ENCODE results near the gene MSANTD1.

MSANTD1 gene

DNA sequence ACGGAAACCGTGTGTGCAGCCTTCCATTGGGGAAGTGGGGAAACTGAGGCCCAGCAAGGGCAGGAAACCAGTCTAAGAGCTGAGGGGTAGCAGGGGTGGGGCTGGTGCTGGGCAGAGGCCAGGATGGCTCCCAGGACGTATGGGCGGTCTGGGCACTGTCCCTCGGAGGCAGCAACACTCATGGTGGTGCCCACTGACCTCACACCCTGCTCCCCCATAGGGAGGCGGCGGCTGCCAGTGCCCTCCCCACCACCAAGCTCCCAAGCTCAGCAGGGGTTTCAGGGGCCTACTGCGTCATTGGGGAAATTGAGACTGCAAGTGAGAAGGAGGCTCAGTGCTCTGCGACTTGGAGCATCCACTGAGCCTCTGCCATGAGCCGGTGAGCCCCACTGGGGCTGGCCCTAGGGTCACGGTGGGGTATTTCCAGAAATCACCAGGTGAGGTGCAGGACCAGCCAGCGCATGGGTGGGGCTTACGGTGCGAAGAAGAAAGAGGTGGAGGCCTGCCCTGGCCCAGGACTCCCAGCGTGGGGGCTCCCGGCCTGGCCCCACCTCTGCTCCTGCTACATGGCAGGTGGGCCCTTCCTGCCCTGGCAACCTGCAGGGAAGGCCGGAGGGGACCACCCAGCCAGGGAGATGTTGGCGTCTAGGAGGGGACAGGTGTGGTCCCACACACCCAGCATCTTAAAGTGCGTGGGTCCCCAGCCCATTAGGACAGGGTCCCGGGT lies 915 bp downstream of the MSANTD1 start:
- DNase-seq, result no peak

DNA sequence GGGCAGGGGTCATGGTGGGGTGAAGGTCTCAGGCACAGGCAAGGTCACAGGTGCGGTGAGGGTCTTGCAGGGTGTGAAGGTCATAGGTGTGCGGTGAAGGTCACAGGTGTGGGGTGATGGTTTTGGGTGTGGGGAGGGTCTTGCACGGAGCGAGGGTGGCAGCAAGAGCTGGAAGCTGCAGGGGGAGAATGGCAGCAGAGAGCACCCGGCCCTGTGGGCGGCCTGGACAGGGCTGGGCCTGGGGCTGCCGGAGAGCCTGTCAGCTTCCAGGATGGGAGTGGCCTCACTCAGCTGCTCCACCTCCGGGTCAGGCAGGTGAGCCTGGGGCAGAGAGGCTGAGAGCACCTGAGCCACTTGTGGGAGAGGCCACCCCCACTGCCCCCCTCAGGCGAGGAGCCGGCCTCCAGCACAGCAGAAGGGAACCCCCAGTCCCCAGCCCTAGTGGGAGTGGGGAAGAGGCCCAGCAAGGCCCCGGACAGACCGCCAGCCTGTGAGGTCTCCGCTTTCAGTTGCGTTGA lies 1.5 kb downstream of the MSANTD1 start:
- DNase-seq, result peak; percentile 38

DNA sequence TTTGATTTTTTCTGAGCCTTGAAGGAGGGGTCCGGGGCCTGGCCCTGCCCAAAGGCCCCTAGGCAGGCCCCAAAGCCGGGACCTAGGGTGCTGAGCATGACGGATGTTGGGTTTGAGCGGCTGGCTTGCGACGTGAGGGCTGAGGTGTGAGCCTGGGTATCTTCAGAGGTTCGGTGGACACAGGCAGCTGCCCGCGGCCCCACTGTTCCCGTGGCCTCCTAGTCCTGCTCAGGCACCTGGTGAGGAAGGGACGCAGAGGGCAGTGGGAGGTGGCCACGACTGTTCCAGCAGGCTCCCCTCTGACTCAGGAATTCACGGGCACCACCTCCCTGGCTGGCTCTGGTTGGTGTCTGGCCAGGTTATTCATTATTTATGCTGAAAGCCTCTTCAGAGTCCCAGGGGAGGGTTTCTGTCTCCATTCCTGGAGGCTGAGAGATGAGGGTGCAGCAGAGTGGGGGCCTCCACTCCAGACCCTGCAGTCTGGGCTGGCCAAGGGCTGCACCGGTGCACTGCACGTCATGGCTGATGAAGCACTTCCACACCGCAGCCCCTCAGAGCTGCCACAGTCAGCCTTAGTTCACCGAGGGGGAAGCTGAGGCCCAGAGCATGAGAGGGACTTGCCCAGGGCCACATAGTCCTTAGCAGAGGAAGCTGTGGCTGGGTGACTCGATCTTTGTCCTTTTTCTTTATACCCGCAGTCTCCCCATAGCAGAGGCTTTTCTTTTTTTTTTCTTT lies 2.2 kb downstream of the MSANTD1 start:
- peak; percentile 40 for DNase-seq

DNA sequence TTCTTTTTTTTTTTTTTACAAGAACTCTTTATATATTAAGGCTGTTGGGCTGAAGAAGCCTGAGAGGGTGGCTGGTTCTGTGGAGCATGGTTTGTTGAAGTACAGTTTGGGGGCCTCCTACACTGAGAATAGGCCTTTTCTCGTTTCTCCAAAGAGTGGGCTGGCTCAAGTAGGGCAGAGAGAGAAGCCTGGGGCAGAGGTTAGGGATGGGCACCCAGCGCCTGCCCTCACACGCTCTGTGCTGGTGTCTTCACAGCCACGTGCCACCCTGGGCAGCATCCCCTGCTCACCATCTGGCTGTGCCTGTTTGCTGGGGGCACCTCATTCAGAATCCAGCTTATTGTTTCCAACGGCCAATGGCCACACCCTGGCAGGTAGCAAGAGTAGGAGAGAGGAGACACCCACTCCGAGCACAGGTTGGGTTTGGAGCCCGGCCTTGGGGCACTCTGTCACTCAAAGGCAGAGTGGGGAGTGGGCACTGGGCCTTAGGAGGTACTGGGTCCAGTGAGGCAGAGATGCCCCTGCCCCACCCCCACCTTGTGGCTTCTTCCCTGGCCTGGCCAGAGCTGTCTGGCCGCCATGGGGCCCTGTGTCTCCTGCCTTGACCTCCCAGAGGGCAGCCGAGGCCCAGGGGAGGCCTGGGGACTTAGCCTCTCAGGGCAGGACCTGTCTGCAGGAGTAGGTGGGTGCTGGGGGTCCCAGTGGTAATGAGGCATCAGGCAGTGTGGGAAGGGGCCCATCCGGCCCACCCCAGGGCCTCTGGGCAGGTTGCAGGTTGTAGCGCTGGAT lies 2.9 kb downstream of the MSANTD1 start:
- DNase-seq, result no peak

DNA sequence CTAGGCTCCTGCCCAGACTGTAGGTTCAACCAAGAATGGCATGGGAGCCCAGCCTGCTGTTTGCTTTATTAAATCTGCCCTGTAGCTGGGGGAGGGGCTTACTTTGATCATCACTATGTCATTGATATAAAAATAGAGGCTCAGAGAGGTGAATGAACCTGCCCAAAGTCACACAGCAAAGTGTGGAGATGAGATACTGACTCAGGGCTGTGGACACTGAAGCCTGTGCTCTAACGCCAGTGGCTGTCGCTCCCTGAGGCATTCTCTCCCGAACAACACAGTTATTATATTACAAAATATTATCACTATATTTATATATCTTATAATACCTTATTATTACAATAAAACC lies 3.5 kb downstream of the MSANTD1 start:
- DNase-seq, result peak; percentile 2

DNA sequence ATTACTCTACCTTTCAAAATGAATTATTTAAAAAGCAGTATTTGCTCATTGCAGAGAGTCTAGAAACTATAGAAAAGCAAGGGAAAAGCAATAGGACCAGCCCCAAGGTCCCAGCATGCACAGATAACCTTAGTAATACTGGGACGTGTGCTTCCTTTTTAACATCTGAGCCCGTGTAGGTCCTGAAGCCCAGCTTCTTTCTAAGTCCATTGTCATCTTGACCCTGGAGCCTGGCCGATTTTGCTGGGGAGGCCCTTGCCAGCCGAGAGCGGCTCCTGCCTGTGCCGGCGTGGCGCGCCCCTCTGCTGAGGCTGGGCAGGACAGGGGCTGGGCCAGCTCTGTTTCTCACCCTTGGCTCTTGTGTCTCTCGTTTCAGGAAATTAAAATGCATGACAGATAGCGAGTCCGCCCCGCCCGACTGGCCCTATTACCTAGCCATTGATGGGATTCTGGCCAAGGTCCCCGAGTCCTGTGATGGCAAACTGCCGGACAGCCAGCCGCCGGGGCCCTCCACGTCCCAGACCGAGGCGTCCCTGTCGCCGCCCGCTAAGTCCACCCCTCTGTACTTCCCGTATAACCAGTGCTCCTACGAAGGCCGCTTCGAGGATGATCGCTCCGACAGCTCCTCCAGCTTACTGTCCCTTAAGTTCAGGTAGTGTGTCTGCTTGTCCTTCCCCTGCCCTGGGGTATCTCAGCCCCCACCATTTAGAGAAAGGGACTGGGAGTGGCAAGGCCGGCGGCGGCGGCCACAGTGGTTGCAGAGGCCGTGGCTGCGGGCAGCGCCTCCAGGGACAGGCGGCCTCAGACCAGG lies 4.1 kb downstream of the MSANTD1 start:
- peak; percentile 35 for DNase-seq

DNA sequence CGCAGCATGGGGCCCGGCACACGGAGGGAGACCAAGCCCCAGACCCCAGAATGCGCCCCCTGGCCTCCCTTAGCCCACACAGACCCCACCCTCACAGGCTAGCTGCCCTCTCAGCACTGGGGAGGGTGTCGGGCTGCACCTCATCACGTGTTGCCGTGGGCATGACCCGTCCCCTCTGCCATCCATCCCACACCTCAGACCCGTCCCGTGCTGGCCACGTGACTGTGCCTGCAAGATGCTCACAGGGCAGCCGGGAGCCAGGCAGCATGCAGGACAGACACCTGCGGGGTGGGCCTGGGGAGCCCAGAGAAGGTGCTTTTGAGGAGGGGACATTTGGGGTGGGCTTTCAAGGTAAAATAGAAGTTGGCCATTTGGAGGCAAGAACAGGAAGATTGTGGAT lies 4.8 kb downstream of the MSANTD1 start:
- peak; percentile 16 for DNase-seq

DNA sequence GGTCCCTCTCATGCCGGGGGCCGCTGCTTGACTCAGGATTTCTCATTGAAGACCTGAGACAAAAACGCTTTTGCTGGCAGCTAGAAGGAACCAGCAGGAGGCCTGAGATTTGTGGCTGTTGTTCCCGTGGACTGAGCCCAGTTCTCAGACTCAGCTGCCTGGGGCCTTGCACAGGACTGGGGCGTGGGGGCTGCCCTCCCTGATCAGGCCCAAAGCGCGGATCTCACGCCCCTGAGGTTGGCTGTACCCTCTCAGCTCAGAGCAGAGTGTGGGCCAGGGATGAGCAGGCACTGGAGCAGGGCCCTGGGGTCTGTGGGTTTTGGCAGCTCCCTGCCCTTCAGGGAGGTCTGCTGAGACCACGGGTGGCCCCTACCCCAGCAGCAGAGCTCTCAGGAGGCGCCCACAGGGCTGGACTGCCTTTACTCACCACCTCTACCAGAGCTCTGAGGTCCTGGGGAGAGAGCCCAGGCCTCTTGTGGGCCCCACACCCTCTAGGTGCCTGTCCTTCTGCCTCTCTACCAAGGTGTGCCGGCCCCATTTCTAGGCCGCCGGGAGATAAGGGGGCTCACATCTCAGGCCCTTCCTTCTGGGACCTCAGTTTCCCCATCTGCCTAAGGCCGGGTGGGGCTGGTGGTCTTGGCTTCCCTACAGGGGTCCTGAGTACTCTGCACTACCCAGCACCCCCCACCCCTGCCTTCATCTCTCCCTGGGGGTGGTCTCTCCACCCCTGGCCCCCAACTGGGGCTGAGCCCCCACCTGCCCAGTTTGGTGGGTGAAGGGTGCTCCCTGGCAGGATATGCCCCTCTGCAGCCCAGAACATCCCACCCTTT lies 5.6 kb downstream of the MSANTD1 start:
- DNase-seq, result peak; percentile 37

DNA sequence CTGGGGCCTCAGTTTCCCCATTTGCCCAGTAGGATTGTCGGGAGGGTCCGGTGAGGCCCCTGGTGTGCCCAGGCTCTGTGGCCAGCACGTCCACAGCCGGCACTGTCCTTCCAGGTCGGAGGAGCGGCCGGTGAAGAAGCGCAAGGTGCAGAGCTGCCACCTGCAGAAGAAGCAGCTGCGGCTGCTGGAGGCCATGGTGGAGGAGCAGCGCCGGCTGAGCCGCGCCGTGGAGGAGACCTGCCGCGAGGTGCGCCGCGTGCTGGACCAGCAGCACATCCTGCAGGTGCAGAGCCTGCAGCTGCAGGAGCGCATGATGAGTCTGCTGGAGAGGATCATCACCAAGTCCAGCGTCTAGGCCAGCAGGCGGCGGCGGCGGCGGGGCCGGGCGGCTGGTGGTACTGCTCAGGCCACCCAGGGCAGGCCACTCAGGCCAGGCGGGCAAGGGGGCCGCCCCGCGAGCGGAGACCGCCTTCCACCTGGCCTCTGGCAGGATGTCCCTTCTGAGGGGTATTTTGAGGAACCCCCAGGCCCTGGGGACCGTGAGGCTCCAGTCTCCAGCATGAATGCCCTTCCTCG lies 6.7 kb downstream of the MSANTD1 start:
- peak; percentile 36 for DNase-seq

DNA sequence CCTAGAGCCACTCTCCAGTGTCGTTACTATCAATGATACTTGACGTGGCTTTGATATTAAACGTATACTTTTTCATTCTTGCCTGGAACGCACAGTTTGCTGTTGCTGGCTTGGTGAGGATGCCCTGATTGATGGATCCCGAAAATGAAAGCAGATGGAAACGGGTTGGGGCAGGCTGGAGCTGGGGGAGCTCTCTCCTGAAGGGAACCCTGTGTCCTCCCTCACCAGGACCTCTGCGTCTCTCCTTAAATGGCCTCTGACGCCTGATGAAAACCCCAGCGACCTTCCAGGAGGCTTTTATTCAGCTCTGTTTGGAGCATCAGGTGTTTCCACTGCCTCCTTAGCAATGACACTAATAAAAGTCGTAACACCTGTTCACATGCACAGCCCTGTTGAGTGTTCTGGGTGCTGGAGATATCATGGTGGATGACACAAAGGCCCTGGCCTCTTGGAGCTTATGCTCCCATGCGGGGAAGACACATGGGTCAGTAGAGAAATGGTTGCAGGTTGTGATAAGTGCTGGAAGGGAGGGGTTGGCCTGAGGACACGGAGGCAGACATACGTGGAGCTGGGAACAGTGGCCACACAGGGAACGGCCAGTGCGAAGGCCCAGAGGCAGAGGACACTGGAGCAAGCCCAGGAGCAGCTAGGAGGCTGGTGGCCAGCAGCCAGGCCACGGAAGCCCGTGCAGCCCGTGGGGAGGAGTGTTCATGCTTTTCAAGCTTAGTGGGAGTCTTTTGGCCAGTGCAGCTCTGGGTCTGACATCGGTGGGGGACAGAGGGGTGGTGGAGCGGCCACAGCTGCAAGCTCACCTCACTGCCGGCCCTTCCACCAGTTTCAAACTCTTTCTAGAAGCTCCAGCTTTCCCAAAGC lies 7.5 kb downstream of the MSANTD1 start:
- DNase-seq, result no peak

DNA sequence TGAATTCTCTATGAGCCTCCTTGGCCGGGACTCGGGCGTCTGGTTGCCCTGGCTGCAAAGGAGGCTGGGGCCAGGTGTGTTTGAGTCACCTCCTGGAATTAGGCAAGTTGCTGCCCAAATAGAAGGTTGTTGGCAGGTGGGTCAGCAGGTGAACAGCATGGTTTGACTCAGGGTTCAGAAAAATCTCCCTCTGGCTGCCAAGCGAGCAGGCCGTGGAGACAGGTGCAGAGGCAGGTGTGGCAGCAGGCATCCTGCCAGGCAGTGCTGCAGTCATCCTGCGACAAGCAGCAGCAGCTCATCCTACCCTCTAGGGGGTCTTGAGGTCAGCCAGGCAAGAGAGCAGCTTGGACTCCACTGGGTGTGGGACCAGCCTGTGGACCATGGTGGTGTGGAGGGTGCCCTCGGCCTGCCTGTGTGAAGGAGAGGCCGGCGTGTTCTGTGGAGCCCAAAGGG lies 8.2 kb downstream of the MSANTD1 start:
- peak; percentile 42 for DNase-seq

DNA sequence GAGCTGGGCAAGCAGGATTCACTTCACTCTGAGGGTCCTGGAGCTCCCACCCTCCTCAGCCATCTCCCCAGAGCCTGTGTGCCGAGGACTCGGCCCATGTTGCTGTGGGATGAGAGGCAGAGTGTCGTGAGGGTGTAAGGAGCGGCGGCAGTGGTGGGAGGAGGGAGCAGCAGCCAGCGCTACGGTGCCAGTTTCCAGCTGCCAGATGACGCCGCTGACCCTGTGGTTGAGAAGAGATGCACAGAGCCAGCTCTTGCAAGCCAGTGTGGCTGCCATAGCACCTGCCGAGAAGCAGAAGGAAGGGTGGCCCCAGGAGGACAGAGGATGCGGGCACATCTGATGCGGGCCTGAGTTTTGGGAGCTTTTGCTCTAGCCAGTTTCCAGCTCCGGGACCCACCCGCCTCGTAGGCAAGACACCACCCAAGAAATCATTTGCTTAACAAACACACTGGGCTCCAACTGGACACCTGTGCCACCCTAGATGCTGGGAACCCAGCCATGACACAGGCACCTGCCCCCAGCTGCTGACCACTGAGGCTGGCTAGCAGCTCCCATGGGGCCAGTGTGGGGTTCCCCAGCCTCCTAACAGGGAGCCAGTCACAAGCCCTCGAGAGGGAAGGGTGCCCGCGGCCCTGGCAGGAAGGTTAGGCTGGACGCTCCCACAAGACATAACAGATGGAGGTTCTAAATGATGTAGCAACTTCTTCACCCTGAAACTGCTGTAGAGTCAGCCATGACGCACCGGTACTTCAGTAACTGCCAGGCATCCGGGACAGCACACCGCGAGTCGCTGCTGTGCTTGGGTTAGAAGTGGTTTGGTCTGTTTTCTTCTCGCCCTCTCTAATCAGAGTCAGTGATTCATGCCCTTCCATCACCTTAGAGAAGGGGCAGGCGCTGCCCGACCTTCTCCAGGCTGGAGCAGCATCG lies 8.9 kb downstream of the MSANTD1 start:
- DNase-seq, result peak; percentile 24

DNA sequence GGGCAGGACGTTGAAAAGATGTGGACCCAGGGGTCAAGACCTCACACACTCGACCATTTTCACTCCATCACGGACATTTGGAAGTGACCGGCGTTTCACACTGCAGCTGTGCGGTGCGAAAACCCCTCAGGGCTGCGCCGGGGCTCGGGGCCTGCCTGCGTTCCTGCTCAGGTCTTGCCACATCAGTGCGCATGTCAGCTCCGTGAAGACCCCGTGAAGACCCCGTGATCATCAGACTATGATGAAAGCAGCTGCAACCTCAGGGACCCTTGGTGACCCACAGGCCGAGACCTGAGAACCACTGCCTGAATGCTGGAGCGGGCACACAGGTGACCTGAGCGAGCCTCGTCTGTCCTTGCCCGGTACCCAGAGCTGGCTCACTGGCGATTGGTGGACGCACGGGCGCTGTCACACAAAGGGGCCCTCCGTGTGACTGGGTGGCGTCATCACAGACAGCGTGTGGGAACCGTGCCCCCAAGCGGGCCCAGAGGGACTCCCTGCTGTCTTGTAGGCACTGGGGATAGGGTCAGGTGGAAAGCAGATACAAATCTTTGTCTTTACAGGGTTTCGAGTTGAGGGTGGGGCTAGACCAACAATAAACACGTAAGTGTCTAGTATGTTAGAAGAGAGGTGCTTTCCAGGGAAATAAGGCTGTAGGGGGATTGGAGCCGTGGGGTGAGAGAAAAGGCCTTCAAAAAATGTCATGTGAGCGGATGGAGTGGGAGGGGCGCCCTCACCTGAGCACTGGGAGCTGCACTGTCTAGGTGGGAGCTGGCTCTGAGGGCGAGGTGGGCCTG lies 12.7 kb downstream of the MSANTD1 start:
- DNase-seq, result peak; percentile 18

DNA sequence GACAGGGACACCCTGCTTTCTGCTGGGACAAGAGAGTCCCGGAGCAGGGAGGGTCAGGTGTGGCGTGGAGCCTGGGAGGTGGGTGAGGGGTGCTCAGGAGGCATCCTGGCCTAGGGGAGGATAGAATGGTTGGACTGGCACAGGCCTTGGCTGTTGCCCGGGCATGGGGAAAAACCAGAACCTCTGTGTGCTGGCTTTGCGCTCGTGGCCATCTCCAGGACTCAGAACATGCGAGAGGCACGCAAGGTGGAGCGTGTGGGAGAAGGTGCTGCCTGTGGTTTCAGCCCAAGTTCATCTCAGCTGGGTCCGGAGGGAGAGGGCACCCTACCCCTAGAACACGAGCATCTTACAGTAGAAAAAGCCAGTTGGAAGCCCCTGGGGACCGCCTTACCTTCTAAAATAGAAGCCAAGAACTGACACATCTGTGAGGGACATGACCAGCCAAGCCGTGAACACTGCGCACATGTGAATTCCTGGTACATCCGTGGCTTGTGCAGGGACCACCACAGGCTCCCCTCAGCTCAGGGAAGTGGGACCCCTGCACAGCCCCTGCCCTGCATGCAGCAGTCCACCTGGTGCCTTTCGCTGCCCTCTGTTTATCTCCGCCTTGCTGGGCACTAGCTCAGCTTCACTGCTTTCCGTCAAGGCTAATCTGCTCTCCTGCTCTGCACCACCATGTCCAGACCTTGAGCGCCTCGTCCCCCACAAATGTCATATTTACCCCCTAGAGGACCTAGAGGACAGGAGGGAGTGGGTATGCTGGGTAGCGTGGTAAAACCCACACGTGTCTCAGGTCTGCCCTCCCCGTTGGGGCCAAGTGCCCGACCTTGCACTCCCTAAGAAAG lies 13.5 kb downstream of the MSANTD1 start:
- peak; percentile 29 for DNase-seq

DNA sequence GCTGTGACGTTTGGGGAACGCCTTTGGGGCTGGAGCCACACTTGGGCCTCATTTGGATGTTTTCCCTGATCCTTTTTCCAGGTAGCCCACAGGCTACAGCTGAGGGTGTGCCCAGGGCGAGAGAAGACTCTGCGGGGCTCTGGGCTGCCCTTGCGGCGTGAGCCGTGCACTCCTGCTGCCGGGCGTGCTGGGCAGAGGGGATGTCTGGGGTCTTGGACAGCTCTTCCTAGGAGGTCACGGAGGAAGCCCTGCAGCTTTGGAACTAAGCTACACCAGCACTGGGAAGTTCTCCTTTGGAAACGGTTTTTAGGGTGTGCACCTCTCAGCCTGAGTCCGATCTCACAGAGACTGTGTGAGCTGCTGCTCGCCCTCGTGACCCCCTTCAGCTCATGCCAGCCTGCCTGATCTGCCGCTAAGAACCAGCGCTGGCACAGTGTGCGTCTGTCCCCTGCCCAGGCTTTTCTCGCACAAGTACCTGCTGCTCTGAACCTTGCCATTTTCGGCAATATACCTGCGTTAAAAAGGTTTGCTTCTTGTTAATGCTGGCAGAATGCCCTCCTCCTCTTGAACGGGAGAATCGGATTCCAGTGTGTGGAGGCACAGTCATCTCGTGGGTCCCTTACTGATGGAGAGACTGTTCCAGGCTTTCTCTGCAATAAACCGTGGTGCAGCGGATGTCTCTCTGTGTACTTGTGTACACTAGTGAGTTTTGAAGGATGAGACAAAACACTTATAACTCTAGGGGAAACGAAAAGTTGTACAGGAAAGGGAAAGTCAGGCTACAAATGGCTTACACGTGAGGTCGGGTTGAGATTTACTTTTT lies 14.3 kb downstream of the MSANTD1 start:
- peak; percentile 23 for DNase-seq

DNA sequence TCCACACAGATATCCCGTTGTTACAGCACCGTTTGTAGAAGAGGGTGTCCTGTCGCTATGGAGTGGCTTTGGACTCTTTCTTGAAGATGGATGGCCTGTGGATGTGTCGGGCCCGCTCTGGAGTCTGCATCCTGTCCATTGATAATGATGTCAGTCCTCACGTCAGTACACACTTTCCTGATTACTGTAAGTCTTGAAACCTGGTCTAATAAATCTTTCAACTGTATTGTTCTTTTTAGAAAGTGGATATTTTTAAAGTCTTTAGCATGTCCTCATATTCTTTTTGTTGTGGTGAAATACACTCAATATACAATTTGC lies 14.9 kb downstream of the MSANTD1 start:
- DNase-seq, result peak; percentile 3
